SK-N-DZ (cell line): ENCODE results near the gene GALNT6.

Experiments
- DNase-seq: peaks from one replicate; pipeline ENCODE4 v3.0.0-alpha.2; 2015; ENCODE audit warnings: low spot score

Gene GALNT6

DNA sequence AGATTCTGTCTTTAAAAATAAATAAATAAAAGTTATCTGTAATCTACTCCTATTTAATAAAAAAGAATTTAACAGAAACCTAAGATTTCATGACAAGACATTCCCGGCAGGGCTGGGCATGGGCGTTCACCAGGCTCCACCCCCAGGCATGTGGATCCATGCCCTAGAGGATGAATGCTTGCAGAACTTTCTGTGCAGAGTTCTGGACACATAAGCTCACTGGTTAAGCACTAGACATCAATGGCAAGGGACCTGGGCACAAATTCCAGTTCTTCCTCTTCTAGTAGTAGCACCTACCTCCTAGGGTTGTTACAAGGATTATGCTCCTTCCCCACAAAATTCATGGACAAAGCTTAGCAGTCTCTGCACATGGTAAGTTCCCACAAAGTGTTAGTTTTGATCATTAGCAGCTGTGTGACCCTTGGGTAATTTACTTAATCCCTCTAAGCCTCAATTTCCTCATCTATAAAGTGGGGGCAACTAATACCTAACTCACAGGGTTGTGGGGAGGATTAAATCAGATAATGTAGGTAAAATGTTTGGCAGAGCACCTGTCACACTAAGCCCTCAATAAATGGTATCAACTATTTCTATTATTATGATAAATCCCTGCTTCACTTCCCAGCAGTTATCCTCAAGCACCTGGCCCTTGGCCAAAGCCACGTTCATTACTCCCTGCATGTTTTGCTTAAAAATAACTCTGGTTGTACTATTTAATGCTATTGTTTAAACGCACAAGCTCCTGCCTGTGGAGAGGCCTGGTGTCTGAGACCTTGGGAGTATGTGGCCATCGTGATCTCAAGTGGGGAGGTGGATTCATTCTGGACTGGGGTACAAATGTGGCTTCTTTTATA is 9.8 kb downstream of the GALNT6 start:
- DNase-seq, result no peak

DNA sequence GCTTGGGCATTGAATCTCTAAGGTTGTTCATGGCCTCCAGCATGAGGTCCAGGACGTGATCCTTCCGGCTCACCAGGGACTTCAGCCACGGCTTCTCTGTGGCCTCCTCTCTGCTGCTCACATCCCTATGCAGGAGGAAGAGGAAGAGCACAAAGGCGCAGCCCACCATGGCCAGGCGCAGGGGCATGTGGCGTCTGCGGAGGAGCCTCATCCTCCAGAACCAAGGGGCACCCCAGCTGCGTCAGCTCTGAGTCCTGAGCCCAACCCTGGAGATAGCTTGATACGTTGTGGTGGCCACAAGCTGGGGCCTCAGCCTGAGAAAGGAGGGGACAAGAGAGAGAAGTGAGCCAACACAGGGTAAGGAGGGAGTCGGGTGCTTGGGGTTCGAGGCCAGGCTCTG is 11.6 kb downstream of the GALNT6 start:
- DNase-seq, result no peak

DNA sequence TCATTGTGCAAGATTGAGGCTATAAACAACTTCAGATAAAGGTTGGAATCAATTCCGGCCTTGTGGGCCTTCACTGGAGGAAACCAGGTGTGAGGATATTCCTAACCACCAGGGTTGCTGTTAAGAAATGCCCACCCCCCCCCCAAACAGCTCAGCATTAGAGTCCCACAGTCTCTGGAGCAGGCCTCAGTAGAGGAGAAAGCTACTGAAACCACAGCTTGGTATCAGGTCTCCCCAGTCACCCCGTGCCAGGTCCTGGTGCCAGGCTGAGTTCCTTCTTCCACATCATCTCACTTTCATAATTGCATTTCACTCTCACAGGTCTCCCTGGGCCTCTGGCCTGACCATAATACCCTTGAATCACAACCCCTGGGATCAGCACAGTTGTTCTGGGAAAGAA is 12.5 kb downstream of the GALNT6 start:
- no peak for DNase-seq

DNA sequence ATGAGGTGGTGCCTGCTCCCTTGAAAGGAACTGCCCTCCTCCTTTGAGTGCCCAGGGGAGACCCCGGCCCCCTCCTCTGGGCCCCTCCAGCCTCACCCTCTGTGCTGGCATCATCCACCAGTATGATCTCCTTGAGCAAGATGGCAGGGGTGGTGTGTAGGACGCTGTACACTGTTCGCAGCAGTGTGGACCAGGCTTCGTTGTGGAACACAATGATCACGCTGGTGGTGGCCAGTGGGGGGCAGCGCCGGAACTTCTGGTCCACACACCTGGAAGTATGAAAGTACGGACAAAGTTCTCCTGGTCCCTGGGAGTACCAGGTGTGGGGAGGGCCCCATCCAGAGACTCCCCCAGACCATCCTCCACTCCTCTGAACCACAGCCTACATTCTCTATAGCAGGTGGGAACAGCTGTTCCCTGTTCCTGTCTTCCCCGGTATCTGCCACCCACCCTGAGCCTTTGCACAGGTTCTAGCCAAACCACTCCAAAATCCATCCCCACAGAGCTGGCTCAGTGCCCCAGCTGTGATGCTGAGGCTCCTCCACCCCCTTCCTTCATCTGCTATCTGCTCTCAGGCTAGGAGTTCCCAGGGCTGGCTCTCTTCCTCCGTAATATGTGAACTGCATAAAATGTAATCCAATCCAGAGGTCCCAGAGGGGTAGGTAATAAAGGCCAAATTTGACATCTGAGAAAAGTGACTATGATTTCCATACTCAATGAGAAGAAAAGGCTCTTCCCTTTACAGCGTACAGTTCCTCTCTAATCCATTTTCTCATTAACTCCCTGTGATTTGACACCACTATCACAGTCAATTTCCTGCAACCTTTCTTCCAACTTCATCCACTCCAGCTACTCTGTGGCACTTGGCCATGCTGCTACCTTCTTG is 13.9 kb downstream of the GALNT6 start:
- DNase-seq, result no peak

DNA sequence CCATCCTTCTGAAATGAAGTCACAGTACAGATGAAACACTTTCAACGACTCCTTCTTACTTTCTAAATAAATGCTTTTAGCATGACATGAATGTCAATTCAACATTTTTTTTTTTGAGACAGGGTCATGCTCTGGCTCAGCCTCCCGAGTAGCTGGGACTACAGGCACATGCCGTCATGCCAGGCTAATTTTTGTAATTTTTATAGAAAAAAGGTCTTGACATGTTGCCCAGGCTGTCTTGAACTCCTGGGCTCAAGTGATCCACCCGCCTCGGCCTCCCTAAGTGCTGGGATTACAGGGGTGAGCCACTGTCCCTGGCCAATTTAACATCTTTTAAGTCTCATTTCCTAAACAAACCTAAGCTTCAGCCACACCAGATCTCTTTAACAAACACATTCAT is 16.4 kb downstream of the GALNT6 start:
- no peak for DNase-seq

DNA sequence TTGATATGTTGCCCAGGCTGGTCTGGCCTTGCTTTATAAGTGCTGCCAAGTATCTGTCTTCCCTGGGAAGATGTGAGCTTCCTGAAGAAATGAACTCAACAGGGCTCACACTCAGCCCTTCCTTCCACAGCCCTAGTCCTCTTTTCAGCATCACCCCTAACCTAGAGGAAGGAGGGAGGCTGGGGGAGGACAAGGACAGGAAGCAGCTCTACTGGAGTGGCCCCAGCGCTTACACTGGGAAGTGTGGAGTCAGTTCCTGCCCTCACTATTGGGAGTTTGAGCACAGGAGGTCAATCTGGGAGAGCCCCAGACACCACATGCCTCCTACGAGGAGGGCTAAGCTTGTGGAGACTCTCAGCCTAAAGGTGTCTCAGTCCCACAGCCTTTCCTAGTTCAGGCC is 16.8 kb downstream of the GALNT6 start:
- no peak for DNase-seq

DNA sequence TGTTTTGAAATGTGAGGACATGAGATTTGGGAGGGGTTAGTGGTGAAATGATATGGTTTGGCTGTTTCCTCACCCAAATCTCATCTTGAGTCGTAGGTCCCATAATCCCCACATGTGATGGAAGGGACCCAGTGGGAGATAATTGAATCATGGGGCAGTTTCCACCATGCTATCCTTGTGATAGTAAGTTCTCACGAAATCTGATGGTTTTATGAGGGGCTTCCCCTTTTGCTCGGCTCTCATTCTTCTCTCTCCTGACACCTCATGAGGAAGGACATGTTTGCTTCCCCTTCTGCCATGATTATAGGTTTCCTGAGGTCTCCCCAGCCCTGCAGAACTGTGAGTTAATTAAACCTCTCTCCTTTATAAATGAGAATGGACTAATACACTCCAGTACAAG is 18.0 kb downstream of the GALNT6 start:
- no peak for DNase-seq

DNA sequence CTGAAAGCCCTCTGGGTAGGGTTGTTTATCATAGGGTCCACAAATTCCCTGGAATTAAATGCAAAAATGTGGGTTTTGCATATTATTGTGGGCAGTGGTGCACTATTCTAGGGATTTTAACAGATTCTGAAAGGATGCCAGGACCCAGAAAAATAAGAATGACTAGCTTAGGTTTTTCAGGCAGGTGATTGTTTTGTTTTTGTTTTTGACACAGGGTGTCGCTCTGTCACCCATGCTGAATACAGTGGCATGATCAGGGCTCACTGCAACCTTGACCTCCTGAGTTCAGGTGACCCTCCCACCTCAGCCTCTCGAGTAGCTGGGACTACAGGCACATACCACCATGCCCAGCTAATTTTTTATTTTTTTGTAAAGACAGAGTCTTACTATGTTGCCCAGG is 19.2 kb downstream of the GALNT6 start:
- DNase-seq, result no peak

DNA sequence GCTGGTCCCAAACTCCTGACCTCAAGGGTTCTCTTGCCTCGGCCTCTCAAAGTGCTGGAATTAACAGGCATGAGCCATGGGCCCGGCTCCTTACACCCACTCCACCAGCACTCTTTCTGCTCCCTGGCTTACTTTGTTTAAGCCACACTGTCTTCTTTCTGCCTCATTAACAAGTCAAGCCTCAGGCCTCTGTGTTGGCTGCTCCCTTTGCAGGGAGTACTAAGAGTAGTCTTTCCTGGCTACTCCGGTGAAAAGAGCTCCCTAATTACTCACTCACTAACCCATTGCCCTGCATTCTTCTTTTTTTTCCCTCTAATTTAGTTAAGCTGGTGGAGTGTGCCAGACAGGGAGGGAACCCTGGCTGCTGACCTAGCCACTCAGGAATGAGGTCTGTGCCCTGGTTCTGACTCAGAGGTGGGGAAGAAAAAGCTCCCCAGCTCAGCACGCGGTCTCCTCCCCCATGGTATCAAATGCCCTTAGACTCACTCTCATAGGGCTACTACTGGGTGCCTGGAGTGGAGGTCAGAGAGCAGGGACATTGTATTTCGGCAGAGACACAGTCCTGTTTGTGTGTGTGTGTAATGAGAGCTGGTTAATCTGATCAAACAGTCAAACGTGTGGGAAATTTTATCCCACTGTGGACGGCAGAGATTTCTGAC is 19.8 kb downstream of the GALNT6 start:
- DNase-seq, result peak; percentile 86

DNA sequence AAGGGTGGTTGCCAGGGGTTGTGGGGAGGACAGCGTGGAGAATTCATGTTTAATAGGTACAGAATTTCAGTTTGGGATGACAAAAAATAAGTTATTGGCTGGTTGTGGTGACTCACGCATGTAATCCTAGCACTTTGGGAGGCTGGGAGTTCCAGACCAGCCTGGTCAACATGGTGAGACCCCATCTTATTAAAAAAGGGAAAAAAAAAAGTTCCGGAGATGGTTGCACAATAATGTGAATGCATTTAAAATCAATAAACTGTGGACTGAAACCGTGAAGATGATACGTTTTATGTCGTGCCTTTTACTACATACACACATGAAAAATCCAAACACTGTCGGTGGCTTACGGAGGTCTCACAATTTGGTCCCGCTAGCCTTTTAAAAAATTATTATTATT is 20.5 kb downstream of the GALNT6 start:
- DNase-seq, result no peak

DNA sequence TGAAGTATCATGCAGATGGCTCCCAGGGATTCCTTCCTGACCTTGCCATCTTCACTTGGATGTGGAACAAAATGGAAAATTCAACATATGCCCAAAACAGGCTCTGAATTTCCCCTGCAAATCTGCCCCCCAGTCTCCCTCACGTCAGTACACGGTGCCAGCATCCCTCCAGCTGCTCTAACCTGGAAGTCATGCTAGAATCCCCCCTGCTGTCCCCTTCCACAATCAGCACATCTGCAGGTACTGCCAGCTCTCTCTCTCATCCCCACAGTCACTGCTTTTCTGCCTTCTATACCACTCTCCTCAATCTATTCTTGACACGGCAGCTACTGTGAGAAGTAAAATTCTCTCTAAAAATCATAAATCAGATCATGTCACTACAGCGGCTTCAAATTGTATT is 21.6 kb downstream of the GALNT6 start:
- DNase-seq, result no peak

DNA sequence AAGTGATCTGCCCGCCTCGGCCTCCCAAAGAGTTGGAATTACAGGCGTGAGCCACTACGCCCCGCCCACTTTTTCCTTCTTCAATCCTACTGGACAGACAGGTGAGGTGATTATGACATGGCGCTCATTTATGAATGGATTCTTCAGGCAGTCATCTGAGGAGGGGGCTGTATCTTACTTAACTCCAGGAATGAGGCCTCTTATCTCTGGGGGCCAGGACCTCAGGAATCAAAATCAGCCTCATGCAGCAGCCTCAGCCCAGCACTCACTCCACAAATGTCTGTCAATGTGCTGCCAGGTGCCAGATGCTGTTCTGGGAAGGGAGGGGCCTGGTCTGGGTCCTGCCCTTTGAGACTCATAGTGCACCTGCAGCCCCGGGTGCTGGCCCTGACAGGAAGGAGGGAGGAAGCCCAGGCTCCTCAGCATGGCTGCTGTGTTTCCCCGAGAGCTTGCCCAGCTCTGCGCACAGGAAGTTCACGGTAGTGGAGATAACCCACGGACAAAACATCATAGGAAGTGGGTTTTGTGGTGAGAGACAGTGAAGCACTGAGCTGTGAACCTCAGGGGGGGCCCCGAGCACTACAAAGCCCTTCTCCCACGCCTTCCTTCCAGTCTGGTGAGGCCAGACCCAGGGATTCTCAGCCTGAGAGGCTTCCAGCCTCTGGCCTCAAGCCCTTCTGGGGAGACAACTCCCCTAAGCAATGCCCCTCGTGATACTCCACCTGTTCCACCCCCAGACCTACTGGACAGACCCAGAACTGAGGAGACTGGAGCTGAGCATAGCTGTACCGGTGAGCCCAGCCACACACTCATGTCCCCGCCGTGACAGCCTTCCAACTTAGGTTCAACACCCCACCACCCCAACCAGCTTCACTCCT is 22.3 kb downstream of the GALNT6 start:
- DNase-seq, result peak; percentile 60

DNA sequence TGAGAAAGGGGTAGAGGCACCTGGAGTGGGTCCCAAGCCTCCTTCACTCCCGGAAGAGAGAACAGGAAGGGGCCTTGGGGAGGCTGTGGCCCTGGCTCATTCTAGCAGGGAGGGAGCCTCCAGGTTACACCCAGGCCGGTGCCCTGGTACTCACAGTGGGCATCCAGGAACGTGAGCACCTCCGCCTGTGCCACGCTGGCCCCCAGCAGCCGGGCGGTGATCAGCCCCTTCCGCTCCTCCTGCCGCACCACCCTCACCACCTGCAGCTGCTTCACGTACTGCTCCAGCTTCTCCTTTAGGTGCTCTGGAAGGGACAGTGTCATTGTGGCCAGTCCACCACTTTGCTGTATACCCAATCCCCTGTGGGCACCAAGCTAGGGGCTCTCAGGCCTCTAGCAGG is 25.9 kb downstream of the GALNT6 start:
- no peak for DNase-seq

DNA sequence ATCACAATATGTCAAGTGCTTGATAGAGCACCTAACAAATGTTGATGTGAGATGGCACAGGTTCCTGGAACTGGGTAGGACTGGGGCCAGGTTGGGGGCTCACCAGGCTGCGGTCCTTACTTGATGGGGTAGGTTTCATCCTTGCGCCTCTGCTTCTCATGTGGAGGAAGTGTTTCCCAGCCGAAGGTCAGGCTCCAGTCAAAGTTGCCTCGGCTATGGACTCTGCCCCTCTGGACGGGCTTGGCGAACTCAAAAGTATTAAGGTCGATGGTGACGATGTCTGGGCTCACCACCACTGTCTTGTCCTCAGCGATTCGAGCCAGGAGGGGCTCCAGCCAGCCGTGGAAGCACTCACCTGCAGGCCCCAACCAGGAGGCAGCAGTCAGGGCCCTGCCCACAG is 27.2 kb downstream of the GALNT6 start:
- no peak for DNase-seq

DNA sequence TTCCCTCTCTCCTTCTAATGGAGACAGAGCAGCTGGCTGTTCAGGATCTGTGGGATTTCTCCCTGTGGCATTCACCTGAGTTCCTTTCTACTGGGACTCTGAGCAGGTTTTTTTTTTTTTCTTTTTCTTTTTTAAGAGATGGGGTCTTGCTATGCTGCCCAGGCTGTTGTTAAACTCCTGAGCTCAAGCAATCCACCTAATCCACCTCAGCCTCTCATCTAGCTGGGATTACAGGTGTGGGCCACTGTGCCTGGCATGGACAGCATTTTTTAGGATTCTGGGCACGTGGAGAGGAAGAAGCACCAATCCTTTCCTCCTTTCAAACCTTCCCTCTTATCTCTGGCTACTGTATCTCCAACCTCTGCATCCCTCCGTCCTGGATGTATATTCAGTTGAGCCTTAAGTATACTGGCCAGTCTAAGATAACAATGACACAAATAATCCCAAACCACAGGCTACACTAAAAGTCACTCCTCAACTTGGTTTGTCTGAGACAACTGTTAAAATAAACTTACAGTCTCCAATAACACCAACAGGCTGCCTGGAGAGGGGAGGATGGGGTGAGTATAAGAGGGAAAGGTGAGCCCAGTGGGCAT is 28.4 kb downstream of the GALNT6 start:
- DNase-seq, result no peak

DNA sequence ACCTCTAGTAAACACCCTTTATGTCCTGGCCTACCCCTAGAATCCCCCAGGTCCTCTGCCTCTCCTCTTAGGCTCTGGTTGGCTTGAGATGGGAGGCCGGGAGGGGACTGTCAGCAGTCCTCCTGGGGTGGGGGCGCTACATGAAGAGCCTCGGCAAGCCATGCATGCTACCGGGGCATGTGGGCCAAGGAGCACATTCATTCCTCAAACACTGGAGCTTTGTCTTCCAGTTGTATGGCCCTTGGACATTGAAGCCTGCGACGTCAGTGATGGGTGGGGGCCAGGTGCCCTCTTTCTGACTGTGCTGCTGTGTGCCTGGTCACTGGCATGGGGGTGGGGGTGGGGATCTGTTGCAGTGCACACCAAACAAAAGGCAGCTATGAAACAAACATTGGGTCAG is 28.9 kb downstream of the GALNT6 start:
- no peak for DNase-seq

DNA sequence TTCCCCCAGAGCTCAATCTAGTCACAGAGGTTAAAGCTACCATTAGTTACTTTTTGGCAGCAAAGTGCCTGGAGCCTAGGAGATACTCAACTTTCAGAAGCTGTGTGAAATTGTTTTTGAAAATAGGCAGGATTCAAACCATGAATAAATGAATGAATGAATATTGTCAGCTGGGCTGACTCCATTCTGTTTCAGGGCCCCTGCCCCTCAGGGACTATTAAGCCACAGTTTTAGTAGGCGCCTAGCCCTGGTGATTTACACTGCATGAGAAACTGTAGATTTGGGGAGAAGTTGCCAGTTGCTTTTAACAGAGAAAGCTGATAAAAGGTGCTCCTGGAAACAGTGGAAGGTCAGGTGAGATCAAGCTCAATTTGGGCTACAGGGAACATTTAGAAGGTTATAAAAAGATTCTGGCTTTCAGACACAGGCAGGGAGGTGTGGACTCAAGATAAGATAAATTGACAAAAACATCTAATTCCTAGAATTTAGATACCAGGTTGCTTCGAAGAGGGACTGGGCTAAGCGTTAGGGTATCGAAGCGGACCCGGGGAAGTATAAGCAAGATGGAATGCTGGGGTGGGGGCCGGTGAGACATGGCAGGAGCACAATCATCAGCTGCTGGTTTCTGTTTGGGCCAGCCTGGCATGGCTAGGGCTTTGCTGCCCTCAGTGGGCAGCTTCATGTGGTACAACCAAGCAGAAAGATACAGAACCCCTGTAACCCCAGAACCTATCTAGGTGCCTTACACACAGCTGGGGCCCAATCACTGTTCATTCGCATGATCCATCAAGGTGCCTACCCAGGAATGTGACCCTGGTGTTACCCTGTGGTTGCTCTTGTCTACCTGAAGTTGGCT is 29.8 kb downstream of the GALNT6 start:
- DNase-seq, result no peak

DNA sequence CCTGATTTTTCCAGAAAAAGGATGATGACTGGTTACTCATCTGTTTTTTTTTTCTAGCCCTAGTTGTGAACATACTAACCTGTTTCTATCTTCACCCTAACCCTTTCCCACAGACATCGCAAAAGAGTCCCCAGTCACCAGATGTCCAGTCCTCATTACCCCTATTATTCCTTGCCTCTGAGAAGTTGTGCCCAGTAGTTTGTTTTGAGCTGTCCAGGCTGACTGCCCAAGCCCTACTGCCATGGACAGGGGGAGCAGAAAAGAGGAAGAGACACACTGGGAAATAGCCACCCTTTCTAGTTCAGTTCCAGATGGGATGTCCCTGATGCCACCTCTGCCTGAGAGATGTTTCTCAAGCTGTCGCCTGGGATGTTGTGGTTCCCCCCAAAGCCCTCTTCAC is 30.9 kb downstream of the GALNT6 start:
- no peak for DNase-seq

DNA sequence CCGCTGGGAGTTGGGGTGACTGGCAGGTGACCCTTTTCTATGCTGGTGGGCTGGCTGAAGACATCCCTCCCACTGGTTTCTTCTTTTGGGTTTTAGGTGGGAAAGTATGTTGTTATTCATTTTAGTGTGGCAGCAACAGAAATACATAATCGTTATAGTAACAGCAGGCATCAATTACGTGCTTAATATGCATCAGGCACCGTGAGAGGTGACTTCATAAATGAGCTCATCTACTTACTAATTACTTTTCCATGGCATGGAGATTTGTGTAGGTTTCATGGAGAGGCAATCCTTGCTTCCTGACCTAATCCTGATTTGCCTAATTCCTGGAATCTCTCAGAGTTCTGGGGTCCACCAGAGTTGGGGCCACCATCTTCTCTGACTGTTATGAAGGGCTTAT is 31.4 kb downstream of the GALNT6 start:
- no peak for DNase-seq

DNA sequence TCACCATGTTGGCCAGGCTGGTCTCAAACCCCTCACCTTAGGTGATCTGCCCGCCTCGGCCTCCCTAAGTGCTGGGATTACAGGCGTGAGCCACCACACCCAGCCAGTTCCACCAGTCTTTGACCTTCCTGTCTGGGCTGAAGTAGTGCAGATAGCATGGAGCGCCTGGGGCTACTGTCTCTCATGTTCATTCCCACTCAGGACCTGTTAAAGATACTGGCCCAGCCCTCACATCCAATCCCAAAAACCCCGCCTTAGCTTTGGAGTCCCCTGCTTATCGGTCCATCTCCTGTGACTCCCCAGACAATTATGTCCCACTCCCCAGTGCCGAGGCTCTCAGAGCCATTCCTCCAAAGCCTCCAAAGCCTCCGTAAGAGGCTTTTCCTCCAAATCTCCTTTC is 32.7 kb downstream of the GALNT6 start:
- no peak for DNase-seq
